ENCODE measurements around the gene FAM120A.

DNA sequence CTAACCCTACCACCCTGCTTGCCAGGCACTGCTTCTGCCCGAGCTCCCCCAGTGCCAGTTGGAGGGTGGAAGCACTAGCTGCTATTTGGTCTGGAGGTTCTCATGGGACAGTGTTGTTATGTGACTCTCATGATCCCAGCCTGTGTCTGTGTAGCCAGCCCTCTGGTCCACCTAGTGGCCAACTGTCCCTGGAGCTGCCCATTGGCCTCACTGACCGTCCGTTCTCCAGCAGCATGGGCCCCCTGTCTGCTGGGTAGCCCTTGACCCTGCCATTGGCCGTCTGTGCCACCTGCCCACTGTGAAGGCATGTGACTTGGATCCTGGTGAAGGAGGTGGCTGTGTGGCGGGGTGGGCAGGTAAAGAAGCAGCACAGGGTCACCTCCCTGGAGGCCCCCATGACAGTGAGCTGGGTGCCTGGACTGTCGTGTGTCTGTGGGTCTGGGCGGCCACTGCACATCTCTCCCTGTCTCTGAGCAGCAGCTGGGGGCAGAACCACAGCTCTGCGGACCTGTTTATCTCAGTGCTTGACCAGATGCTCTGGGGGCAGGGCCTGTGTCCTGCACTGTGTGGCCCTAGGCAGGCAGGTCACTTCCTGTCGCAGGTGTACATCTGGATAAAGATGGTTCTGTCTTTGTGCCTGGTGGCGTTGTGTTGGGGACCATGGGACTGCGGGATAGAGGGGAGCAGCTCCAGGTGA lies 136.3 kb downstream of the FAM120A start:
- TF ChIP-seq POLR2A (IDR thresholded peaks at IDR 0.05; ENCODE audit: low read depth) = no peak
- TF ChIP-seq CTCF (IDR thresholded peaks at IDR 0.05) = no peak
- TF ChIP-seq EP300 (IDR thresholded peaks at IDR 0.05) = no peak
- TF ChIP-seq POLR2AphosphoS5 (IDR thresholded peaks at IDR 0.05) = no peak

Data from esophagus muscularis mucosa (tissue), 4 donors.